KMS-11 (cell line): ENCODE data around the gene RNASEL.

ENCODE experiments used
- H2AFZ ChIP-seq: fragments of 200-600 bp; sonication (generic); 2 replicates; pipeline ENCODE4 v1.6.1; 2016; ENCODE audit warnings: antibody characterized with exemption, mixed run types, low read depth
- H3K27ac ChIP-seq: fragments of 200-600 bp; sonication (generic); 2 replicates; pipeline ENCODE4 v1.6.1; 2016; ENCODE audit warnings: mild to moderate bottlenecking, mixed run types
- H3K27me3 ChIP-seq: fragments of 200-600 bp; sonication (generic); 2 replicates; pipeline ENCODE4 v1.6.1; 2017; ENCODE audit warnings: mild to moderate bottlenecking, low read depth, mixed run types, moderate library complexity; ENCODE audit not compliant: insufficient read depth
- H3K36me3 ChIP-seq: fragments of 200-600 bp; sonication (generic); 2 replicates; pipeline ENCODE4 v1.6.1; 2017; ENCODE audit warnings: mild to moderate bottlenecking, mixed run types; ENCODE audit not compliant: insufficient read depth
- H3K4me1 ChIP-seq: fragments of 200-600 bp; sonication (generic); 2 replicates; pipeline ENCODE4 v1.6.1; 2016; ENCODE audit warnings: mild to moderate bottlenecking, low read depth, mixed run types; ENCODE audit not compliant: poor library complexity, severe bottlenecking
- H3K4me2 ChIP-seq: fragments of 200-600 bp; sonication (generic); 2 replicates; pipeline ENCODE4 v1.7.0; 2016; ENCODE audit warnings: mild to moderate bottlenecking, mixed run types
- H3K4me3 ChIP-seq: fragments of 200-600 bp; sonication (generic); IDR thresholded peaks from 2 replicates; pipeline ENCODE4 v1.6.1; 2017; ENCODE audit warnings: low read depth, low read length, mixed read lengths; ENCODE audit not compliant: insufficient read depth
- H3K79me2 ChIP-seq: fragments of 200-600 bp; sonication (generic); 2 replicates; pipeline ENCODE4 v1.6.1; 2016; ENCODE audit warnings: low read depth, mixed run types; ENCODE audit not compliant: insufficient read depth
- H3K9ac ChIP-seq: fragments of 200-600 bp; sonication (generic); 2 replicates; pipeline ENCODE4 v1.6.1; 2016; ENCODE audit warnings: mild to moderate bottlenecking, mixed run types
- H4K20me1 ChIP-seq: fragments of 200-600 bp; sonication (generic); 2 replicates; pipeline ENCODE4 v1.6.1; 2016; ENCODE audit warnings: mild to moderate bottlenecking, mixed run types; ENCODE audit not compliant: insufficient read depth
- CTCF ChIP-seq: fragments of 200-600 bp; sonication (generic); conservative IDR thresholded peaks from 2 replicates; pipeline ENCODE4 v1.6.1; 2017; ENCODE audit warnings: low read depth, mild to moderate bottlenecking, antibody characterized with exemption, low read length, moderate library complexity, mixed read lengths

The RNASEL gene

GRCh38 chr1:182565537-182565936 lies 23.5 kb downstream of the RNASEL start:
- H3K27ac ChIP-seq: no peak overlapping the region
- no peaks in the 10 kb centered on the region for H3K4me1 ChIP-seq
- no peaks in the 10 kb centered on the region for H3K27me3 ChIP-seq
- H3K4me3 ChIP-seq: no peak overlapping the region
- H3K9ac ChIP-seq: no peak overlapping the region
- H3K79me2 ChIP-seq: no peaks in the 10 kb centered on the region
- no peak overlapping the region for H3K4me2 ChIP-seq
- no peaks in the 10 kb centered on the region for H3K36me3 ChIP-seq
- H2AFZ ChIP-seq: no peak overlapping the region
- no peak for TF ChIP-seq CTCF
- H4K20me1 ChIP-seq: no peaks in the 10 kb centered on the region

- Histone ChIP-seq H3K4me2 (no peak overlapping the region), H3K27me3 (no peaks in the 10 kb centered on the region), H3K4me3 (no peak overlapping the region), H4K20me1 (no peaks in the 10 kb centered on the region), H3K27ac (no peak overlapping the region), H3K79me2 (no peaks in the 10 kb centered on the region), H3K36me3 (no peaks in the 10 kb centered on the region), H3K4me1 (no peaks in the 10 kb centered on the region), H3K9ac (no peak overlapping the region), H2AFZ (no peak overlapping the region)
- TF ChIP-seq CTCF: no peak
Observed at GRCh38 chr1:182564406-182565004, 24.6 kb downstream of the RNASEL start.

- Histone ChIP-seq H3K9ac (no peak overlapping the region), H4K20me1 (no peaks in the 10 kb centered on the region), H3K27me3 (no peaks in the 10 kb centered on the region), H3K27ac (no peak overlapping the region), H3K4me1 (no peaks in the 10 kb centered on the region), H3K4me3 (no peak overlapping the region), H2AFZ (no peak overlapping the region), H3K36me3 (no peaks in the 10 kb centered on the region), H3K4me2 (no peak overlapping the region), H3K79me2 (no peaks in the 10 kb centered on the region)
- no peak for TF ChIP-seq CTCF
Observed at GRCh38 chr1:182563095-182563494, 26.0 kb downstream of the RNASEL start.

GRCh38 chr1:182561456-182561855 lies 27.6 kb downstream of the RNASEL start:
- H3K79me2 ChIP-seq: no peaks in the 10 kb centered on the region
- H3K4me3 ChIP-seq: no peak overlapping the region
- H3K27me3 ChIP-seq: no peaks in the 10 kb centered on the region
- H3K27ac ChIP-seq: no peak overlapping the region
- no peaks in the 10 kb centered on the region for H3K4me1 ChIP-seq
- TF ChIP-seq CTCF: no peak
- H4K20me1 ChIP-seq: no peaks in the 10 kb centered on the region
- no peak overlapping the region for H3K9ac ChIP-seq
- no peak overlapping the region for H3K4me2 ChIP-seq
- no peak overlapping the region for H2AFZ ChIP-seq
- H3K36me3 ChIP-seq: no peaks in the 10 kb centered on the region
